AG20443 (cell line): Measurements from ENCODE around the gene SSBP1.
"Not testable (repeated sequence)": the region's sequence is repeated elsewhere in the genome, so short reads cannot be mapped to it uniquely, and the experiment has no call there.

Experiments
- DNase-seq: peaks from one replicate; pipeline ENCODE4 v3.0.0; 2012; ENCODE audit warnings: low spot score, mixed read lengths

The SSBP1 gene

GRCh38 chr7:141709318-141709717, 28.8 kb upstream of the SSBP1 start:
- no peak for DNase-seq

GRCh38 chr7:141709749-141710148, 28.4 kb upstream of the SSBP1 start:
- DNase-seq, result no peak

GRCh38 chr7:141710301-141710700, 27.9 kb upstream of the SSBP1 start:
- DNase-seq, result no peak

GRCh38 chr7:141712603-141713255, 25.4 kb upstream of the SSBP1 start:
- no peak for DNase-seq

GRCh38 chr7:141713890-141714289, 24.3 kb upstream of the SSBP1 start:
- DNase-seq, result no peak

- DNase-seq, result no peak
Observed at GRCh38 chr7:141714571-141714970, 23.6 kb upstream of the SSBP1 start.

- no peak for DNase-seq
Observed at GRCh38 chr7:141715018-141715417, 23.1 kb upstream of the SSBP1 start.

GRCh38 chr7:141715794-141716689, 22.1 kb upstream of the SSBP1 start:
- no peak for DNase-seq

- DNase-seq, result no peak
Observed at GRCh38 chr7:141717450-141717849, 20.7 kb upstream of the SSBP1 start.

- DNase-seq, result no peak
Observed at GRCh38 chr7:141722529-141722928, 15.6 kb upstream of the SSBP1 start.

GRCh38 chr7:141729020-141729419, 9.1 kb upstream of the SSBP1 start:
- no peak for DNase-seq

GRCh38 chr7:141731476-141732149, 6.5 kb upstream of the SSBP1 start:
- DNase-seq, result peak; percentile 35

- no peak for DNase-seq
Observed at GRCh38 chr7:141737118-141737835, 881 bp upstream of the SSBP1 start.

GRCh38 chr7:141738592-141739013, 445 bp downstream of the SSBP1 start:
- no peak for DNase-seq

GRCh38 chr7:141739250-141739649, 1.1 kb downstream of the SSBP1 start:
- no peak for DNase-seq

- no peak for DNase-seq
Observed at GRCh38 chr7:141742229-141742628, 4.1 kb downstream of the SSBP1 start.

- DNase-seq, result no peak
Observed at GRCh38 chr7:141744131-141744530, 6.0 kb downstream of the SSBP1 start.

GRCh38 chr7:141748396-141748795, 10.2 kb downstream of the SSBP1 start:
- no peak for DNase-seq

GRCh38 chr7:141751904-141752303, 13.7 kb downstream of the SSBP1 start:
- DNase-seq, result not testable (repeated sequence)

GRCh38 chr7:141752634-141753033, 14.5 kb downstream of the SSBP1 start:
- DNase-seq, result no peak

- peak; percentile 16 for DNase-seq
Observed at GRCh38 chr7:141754939-141755338, 16.8 kb downstream of the SSBP1 start.

GRCh38 chr7:141763797-141764196, 25.6 kb downstream of the SSBP1 start, which contains the start of gene TAS2R3:
TSS of gene TAS2R3 (plus strand) at chr7:141764097. CDS start at chr7:141764159, 62 bp downstream.
- no peak for DNase-seq
